Liver (tissue), 9 donors: ENCODE data around the gene RNU6-8. TPM values are rescaled to one million over a fixed set of nuclear protein-coding genes. Genes with fewer than 3 reads are reported as not detected.

Experiments used
- DNase-seq: peaks from one replicate; pipeline ENCODE4 v3.0.0-alpha.2; 2017; ENCODE audit warnings: low spot score
- H3K27ac ChIP-seq, 2 donors: one replicate each; pipeline ENCODE4 v1.7.0; 2013; ENCODE audit warnings: inconsistent platforms in 2 of 2, low read length in 2 of 2, control low read depth in 1 of 2, low read depth in 1 of 2, mild to moderate bottlenecking in 1 of 2
- H3K27me3 ChIP-seq, 4 donors: one replicate each; pipeline versions ENCODE4 v1.6.1 to v1.7.0; 2013; ENCODE audit warnings: low read length in 3 of 4, inconsistent platforms in 1 of 4, mild to moderate bottlenecking in 1 of 4, moderate library complexity in 1 of 4; ENCODE audit not compliant: control insufficient read depth in 4 of 4, insufficient read depth in 4 of 4
- H3K36me3 ChIP-seq, 4 donors: one replicate each; pipeline versions ENCODE4 v1.6.1 to v1.7.0; 2013; ENCODE audit warnings: low read length in 3 of 4, mild to moderate bottlenecking in 3 of 4, low read depth in 1 of 4, moderate library complexity in 1 of 4; ENCODE audit not compliant: control insufficient read depth in 4 of 4, insufficient read depth in 3 of 4
- H3K4me1 ChIP-seq, 4 donors: one replicate each; pipeline versions ENCODE4 v1.6.1 to v1.7.0; 2013; ENCODE audit warnings: low read length in 3 of 4, mild to moderate bottlenecking in 3 of 4, moderate library complexity in 1 of 4; ENCODE audit not compliant: control insufficient read depth in 4 of 4, insufficient read depth in 4 of 4
- H3K4me3 ChIP-seq, 3 donors: one replicate each; pipeline versions ENCODE4 v1.6.1 to v1.7.0; 2013; ENCODE audit warnings: low read length in 3 of 3, control low read depth in 1 of 3, low read depth in 1 of 3, mild to moderate bottlenecking in 1 of 3
- H3K9ac ChIP-seq, 2 donors: one replicate each; pipeline ENCODE4 v1.7.0; 2013; ENCODE audit warnings: low read length in 2 of 2, mild to moderate bottlenecking in 2 of 2, moderate library complexity in 2 of 2, control low read depth in 1 of 2, low read depth in 1 of 2
- H3K9me3 ChIP-seq, 4 donors: one replicate each; pipeline versions ENCODE4 v1.6.1 to v1.7.0; 2013; ENCODE audit warnings: low read length in 3 of 4; ENCODE audit not compliant: control insufficient read depth in 4 of 4
- ATF3 ChIP-seq: IDR thresholded peaks from 2 replicates; pipeline ENCODE4 v1.6.1; 2016; ENCODE audit warnings: antibody characterized with exemption
- EGR1 ChIP-seq, 2 donors: IDR thresholded peaks; 2 replicates each; pipeline ENCODE4 v1.6.1; 2016 to 2018; ENCODE audit warnings: antibody characterized with exemption in 2 of 2, low read depth in 2 of 2
- GABPA ChIP-seq, 2 donors: IDR thresholded peaks in 1 of 2; conservative IDR thresholded peaks in 1 of 2; 2 replicates each; pipeline ENCODE4 v1.6.1; 2016; ENCODE audit warnings: antibody characterized with exemption in 2 of 2, mild to moderate bottlenecking in 1 of 2, moderate library complexity in 1 of 2
- HNF4A ChIP-seq, 2 donors: conservative IDR thresholded peaks; 2 replicates each; pipeline ENCODE4 v1.6.1; 2016; ENCODE audit warnings: antibody characterized with exemption in 2 of 2, mild to moderate bottlenecking in 2 of 2
- JUND ChIP-seq, 2 donors: IDR thresholded peaks; 2 replicates each; pipeline ENCODE4 v1.6.1; 2016; ENCODE audit warnings: antibody characterized with exemption in 2 of 2
- NR2F2 ChIP-seq: IDR thresholded peaks from 2 replicates; pipeline ENCODE4 v1.6.1; 2016; ENCODE audit warnings: antibody characterized with exemption
- RXRA ChIP-seq, 2 donors: IDR thresholded peaks; 2 replicates each; pipeline ENCODE4 v1.6.1; 2017 to 2018; ENCODE audit warnings: antibody characterized with exemption in 2 of 2, mild to moderate bottlenecking in 1 of 2
- SP1 ChIP-seq: IDR thresholded peaks from 2 replicates; pipeline ENCODE4 v1.6.1; 2018; ENCODE audit warnings: antibody characterized with exemption, mild to moderate bottlenecking
- TAF1 ChIP-seq: conservative IDR thresholded peaks from 2 replicates; pipeline ENCODE4 v1.6.1; 2016; ENCODE audit warnings: antibody characterized with exemption, mild to moderate bottlenecking
- YY1 ChIP-seq: IDR thresholded peaks from 2 replicates; pipeline ENCODE4 v1.6.1; 2016; ENCODE audit warnings: antibody characterized with exemption, mild to moderate bottlenecking
- WGBS: extraction: QIAGEN DNeasy Blood & Tissue Kit; methylation state at CpG from one replicate; pipeline ENCODE4 v1.1.7; 2013; 5-methylcytosine and 5-hydroxymethylcytosine counted together
- polyA plus RNA-seq, 2 donors: library from polyadenylated mRNA; stranded (reverse) in 1 of 2; unstranded in 1 of 2; fragments of 200-250 nt in 1 of 2; fragments of >200 nt in 1 of 2; fragmentation: Nextera tagmentation in 1 of 2; extraction: Ambion mirVana in 1 of 2; gene quantifications; one replicate each; pipeline versions ENCODE4 v1.2.1 to v1.2.3, GENCODE V29; 2013 to 2015
- total RNA-seq, 2 donors: library from RNA; depleted of rRNA; stranded (reverse); fragments of >200 nt; gene quantifications; one replicate each; pipeline ENCODE4 v1.2.3, GENCODE V29; 2014
- TF ChIP-seq, protein P1 (sequence below): IDR thresholded peaks from 2 replicates; pipeline ENCODE4 v1.6.1; 2016; ENCODE audit warnings: antibody characterized with exemption
- TF ChIP-seq, protein P2 (sequence below): fragments of 150-350 bp; IDR thresholded peaks from 2 replicates; pipeline ENCODE4 v1.5.1; 2017; ENCODE audit warnings: improper control_type of control experiment, low read depth, low read length; ENCODE audit not compliant: missing input control
- TF ChIP-seq, protein P3 (sequence below): IDR thresholded peaks from 2 replicates; pipeline ENCODE4 v1.6.1; 2016; ENCODE audit warnings: antibody characterized with exemption
- TF ChIP-seq, protein P4 (sequence below): IDR thresholded peaks from 2 replicates; pipeline ENCODE4 v1.6.1; 2016; ENCODE audit warnings: antibody characterized with exemption, mild to moderate bottlenecking
- donor health status: healthy.
- donor health status: healthy.
- donor health status: healthy.
- donor health status: healthy.
- donor health status: healthy.

The RNU6-8 gene
- total and polyA plus RNA-seq, 4 donors: not detected

- Histone ChIP-seq H3K4me3 (no peak overlapping the region), H3K4me1 (peaks cover 0 to 2% (median 0%) of the 10 kb centered on the region in 4 donors), H3K36me3 (no peaks in the 10 kb centered on the region), H3K27ac (no peak overlapping the region), H3K9ac (no peak overlapping the region), H3K27me3 (no peaks in the 10 kb centered on the region), H3K9me3 (no peaks in the 10 kb centered on the region)
- TF ChIP-seq YY1 (no peak), EGR1 (IDR thresholded peaks at IDR 0.05; ENCODE audit: low read depth in 2 of 2) (no peak), HNF4A (conservative IDR thresholded peaks at IDR 0.05) (no peak), ATF3 (no peak), GABPA (IDR thresholded peaks at IDR 0.05 in 1 of 2, conservative IDR thresholded peaks at IDR 0.05 in 1 of 2) (no peak)
- TF ChIP-seq, protein P1, sequence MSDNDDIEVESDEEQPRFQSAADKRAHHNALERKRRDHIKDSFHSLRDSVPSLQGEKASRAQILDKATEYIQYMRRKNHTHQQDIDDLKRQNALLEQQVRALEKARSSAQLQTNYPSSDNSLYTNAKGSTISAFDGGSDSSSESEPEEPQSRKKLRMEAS: no peak
- TF ChIP-seq, protein P2, sequence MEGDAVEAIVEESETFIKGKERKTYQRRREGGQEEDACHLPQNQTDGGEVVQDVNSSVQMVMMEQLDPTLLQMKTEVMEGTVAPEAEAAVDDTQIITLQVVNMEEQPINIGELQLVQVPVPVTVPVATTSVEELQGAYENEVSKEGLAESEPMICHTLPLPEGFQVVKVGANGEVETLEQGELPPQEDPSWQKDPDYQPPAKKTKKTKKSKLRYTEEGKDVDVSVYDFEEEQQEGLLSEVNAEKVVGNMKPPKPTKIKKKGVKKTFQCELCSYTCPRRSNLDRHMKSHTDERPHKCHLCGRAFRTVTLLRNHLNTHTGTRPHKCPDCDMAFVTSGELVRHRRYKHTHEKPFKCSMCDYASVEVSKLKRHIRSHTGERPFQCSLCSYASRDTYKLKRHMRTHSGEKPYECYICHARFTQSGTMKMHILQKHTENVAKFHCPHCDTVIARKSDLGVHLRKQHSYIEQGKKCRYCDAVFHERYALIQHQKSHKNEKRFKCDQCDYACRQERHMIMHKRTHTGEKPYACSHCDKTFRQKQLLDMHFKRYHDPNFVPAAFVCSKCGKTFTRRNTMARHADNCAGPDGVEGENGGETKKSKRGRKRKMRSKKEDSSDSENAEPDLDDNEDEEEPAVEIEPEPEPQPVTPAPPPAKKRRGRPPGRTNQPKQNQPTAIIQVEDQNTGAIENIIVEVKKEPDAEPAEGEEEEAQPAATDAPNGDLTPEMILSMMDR: no peak
- WGBS: 87% methylated on average over 4 of the region's 4 CpGs
- DNase-seq: no peak
These were observed 46.7 kb upstream of the RNU6-8 start for GRCh38 chr14:32249780-32250179.

DNA sequence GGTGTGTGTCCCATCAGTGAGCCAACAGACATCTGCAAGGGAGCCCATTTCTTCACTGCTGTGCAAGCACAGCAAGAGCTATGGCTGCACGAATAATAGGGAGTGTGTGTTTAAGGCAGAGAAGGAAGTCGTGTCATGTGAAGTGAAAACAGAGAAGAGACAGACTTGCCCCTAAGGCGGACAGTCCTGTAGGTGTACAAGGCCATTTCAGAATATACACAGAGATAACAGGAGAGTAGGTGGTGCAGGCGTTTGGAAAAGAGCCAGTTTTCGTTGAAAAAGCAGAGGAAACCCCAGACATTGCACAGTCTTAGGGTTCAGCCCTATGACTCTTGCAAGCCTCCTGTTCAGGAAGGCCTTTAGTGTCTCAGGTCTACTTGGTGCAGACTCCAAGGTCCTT lies 46.3 kb upstream of the RNU6-8 start:
- H3K27ac ChIP-seq: no peak overlapping the region
- no peak for TF ChIP-seq ATF3
- TF ChIP-seq SP1: no peak
- TF ChIP-seq RXRA (IDR thresholded peaks at IDR 0.05): no peak
- no peak for TF ChIP-seq TAF1
- TF ChIP-seq NR2F2: no peak
- TF ChIP-seq EGR1 (IDR thresholded peaks at IDR 0.05; ENCODE audit: low read depth in 2 of 2): no peak
- TF ChIP-seq, protein P1: no peak
- TF ChIP-seq, protein P3, sequence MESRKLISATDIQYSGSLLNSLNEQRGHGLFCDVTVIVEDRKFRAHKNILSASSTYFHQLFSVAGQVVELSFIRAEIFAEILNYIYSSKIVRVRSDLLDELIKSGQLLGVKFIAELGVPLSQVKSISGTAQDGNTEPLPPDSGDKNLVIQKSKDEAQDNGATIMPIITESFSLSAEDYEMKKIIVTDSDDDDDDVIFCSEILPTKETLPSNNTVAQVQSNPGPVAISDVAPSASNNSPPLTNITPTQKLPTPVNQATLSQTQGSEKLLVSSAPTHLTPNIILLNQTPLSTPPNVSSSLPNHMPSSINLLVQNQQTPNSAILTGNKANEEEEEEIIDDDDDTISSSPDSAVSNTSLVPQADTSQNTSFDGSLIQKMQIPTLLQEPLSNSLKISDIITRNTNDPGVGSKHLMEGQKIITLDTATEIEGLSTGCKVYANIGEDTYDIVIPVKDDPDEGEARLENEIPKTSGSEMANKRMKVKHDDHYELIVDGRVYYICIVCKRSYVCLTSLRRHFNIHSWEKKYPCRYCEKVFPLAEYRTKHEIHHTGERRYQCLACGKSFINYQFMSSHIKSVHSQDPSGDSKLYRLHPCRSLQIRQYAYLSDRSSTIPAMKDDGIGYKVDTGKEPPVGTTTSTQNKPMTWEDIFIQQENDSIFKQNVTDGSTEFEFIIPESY: no peak
- TF ChIP-seq GABPA (IDR thresholded peaks at IDR 0.05 in 1 of 2, conservative IDR thresholded peaks at IDR 0.05 in 1 of 2): no peak
- TF ChIP-seq, protein P4, sequence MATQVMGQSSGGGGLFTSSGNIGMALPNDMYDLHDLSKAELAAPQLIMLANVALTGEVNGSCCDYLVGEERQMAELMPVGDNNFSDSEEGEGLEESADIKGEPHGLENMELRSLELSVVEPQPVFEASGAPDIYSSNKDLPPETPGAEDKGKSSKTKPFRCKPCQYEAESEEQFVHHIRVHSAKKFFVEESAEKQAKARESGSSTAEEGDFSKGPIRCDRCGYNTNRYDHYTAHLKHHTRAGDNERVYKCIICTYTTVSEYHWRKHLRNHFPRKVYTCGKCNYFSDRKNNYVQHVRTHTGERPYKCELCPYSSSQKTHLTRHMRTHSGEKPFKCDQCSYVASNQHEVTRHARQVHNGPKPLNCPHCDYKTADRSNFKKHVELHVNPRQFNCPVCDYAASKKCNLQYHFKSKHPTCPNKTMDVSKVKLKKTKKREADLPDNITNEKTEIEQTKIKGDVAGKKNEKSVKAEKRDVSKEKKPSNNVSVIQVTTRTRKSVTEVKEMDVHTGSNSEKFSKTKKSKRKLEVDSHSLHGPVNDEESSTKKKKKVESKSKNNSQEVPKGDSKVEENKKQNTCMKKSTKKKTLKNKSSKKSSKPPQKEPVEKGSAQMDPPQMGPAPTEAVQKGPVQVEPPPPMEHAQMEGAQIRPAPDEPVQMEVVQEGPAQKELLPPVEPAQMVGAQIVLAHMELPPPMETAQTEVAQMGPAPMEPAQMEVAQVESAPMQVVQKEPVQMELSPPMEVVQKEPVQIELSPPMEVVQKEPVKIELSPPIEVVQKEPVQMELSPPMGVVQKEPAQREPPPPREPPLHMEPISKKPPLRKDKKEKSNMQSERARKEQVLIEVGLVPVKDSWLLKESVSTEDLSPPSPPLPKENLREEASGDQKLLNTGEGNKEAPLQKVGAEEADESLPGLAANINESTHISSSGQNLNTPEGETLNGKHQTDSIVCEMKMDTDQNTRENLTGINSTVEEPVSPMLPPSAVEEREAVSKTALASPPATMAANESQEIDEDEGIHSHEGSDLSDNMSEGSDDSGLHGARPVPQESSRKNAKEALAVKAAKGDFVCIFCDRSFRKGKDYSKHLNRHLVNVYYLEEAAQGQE: no peak
- TF ChIP-seq JUND (IDR thresholded peaks at IDR 0.05): no peak
- no peak overlapping the region for H3K9ac ChIP-seq
- no peaks in the 10 kb centered on the region for H3K9me3 ChIP-seq
- H3K4me3 ChIP-seq: no peak overlapping the region
- no peaks in the 10 kb centered on the region for H3K36me3 ChIP-seq
- WGBS: 90% methylated on average over 5 of the region's 5 CpGs
- H3K27me3 ChIP-seq: no peaks in the 10 kb centered on the region
- peak; percentile 30 for DNase-seq
- peaks cover 0 to 2% (median 0%) of the 10 kb centered on the region in 4 donors for H3K4me1 ChIP-seq
